Measurements from ENCODE around the gene CBX6. TPM values are rescaled to one million over a fixed set of nuclear protein-coding genes. Genes with fewer than 3 reads are reported as not detected.

CBX6 gene
- polyA plus RNA-seq, 3 donors: 9.6 to 26.3 (median 14.9) TPM

DNA sequence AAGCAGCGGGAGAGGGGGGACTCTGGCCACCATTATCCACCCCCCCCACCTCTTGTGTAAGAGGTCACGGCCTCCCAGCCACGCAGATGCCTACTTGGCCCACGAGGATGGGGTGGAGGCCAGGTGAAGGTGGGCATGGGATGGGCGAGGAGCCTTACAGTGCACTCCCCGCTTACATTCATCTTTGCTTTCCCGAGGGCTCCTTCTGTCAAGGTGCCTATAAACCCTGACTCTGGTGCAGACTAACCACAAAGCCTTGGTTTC, 41.2 kb downstream of the CBX6 start:
- 68 to 77% (median 77%) methylated on average over 7 of the region's 7 CpGs for WGBS, 3 donors
- H3K27ac ChIP-seq (ENCODE audit: low read depth, low read length): no peak overlapping the region

GRCh38 chr22:38830026-38830844, 41.8 kb downstream of the CBX6 start:
- WGBS, 3 donors: 86 to 88% (median 88%) methylated on average over 17 of the region's 17 CpGs
- no peak overlapping the region for H3K27ac ChIP-seq (ENCODE audit: low read depth, low read length)

DNA sequence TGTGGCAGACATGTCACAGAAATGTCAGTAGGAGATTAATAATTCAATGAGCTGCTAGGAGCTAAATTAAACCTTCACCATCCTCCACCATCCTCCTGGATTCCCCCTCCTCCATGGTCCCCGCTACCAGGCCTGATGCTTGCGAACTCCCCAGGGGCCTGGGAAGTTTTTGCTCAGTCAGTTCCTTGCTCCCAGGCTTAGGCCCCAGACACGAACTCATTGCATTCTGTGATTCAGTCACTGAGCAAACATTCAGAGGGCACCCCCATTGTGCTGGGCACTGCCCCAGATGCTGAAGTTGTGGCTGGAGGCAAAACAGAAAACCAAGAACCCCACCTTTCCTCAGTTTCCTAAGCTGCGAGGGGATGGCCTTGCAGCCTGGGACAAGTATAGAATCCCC, 42.5 kb downstream of the CBX6 start:
- H3K27ac ChIP-seq (ENCODE audit: low read depth, low read length): no peak overlapping the region
- 87 to 91% (median 89%) methylated on average over 4 of the region's 4 CpGs for WGBS, 3 donors

- 78 to 87% (median 86%) methylated on average over 10 of the region's 10 CpGs for WGBS, 3 donors
- H3K27ac ChIP-seq (ENCODE audit: low read depth, low read length): no peak overlapping the region
These were observed 43.3 kb downstream of the CBX6 start for GRCh38 chr22:38828616-38829205.

DNA sequence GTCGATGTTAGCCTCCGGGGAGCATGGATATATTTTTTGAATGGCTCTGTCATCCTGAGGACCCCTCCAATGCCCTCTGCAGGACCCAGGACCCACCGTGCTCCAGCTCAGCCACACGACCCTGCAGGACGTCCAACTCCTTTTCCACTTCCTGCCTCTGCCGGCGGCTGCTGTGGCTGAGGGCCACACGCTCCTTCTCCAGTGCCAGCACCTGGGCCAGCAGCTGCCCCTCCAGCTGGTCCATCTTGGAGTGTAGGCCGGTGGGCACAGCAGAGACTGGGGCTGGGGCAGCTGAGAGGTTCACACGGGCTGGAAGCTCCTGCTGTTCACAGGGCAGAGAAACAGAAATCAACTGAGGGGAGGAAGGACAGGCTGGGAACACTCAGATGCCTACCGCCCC, 43.8 kb downstream of the CBX6 start:
- WGBS, 3 donors: 62 to 81% (median 66%) methylated on average over 11 of the region's 11 CpGs
- no peak overlapping the region for H3K27ac ChIP-seq (ENCODE audit: low read depth, low read length)

DNA sequence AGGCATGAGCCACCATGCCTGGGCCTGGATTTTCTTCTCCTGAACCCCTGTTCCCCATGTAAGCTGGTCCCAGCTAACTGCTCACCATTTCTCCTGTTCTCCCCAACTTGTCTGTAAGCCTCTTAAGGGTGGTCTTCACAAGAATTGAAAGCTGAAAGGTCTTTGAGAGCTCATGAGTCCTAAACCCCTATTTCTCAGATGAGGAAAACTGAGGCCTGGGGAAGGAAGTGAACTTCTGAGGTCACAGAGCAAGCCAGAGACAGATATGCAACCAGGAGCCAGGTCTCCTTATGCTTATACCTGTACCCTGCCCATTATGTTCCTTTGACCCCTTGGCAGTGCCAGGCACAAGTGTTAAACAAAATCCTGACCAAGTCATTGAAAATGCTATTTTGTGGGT, 44.5 kb downstream of the CBX6 start:
- no peak overlapping the region for H3K27ac ChIP-seq (ENCODE audit: low read depth, low read length)

- no peak overlapping the region for H3K27ac ChIP-seq (ENCODE audit: low read depth, low read length)
- WGBS, 3 donors: 71 to 84% (median 77%) methylated on average over 5 of the region's 5 CpGs
These were observed 45.2 kb downstream of the CBX6 start for GRCh38 chr22:38826801-38827200.

GRCh38 chr22:38826386-38826785, 45.6 kb downstream of the CBX6 start:
- WGBS, 3 donors: 87 to 90% (median 88%) methylated on average over 16 of the region's 16 CpGs
- no peak overlapping the region for H3K27ac ChIP-seq (ENCODE audit: low read depth, low read length)

DNA sequence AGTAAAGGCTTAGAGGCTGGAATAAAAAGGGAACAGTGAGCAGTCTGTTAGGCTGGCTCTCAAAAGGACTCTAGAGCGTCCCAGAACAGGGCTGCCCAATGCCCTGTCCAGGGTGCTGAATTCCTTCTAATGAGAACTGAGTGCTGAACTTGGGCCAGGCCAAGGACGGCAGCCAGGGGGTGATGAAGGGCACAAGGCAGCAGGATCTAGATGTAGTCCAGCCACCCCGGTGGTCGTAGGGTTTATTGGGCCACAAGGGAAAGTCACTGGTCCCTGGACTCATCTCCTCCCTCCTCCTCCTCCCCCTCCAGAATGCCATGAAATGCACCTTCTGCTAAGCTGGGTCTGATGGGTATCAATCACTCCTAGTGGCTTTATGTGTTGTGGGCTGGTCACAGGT, 47.4 kb downstream of the CBX6 start:
- 5 to 10% (median 9%) methylated on average over 4 of the region's 4 CpGs for WGBS, 3 donors
- H3K27ac ChIP-seq (ENCODE audit: low read depth, low read length): no peak overlapping the region

- no peak overlapping the region for H3K27ac ChIP-seq (ENCODE audit: low read depth, low read length)
- 77 to 97% (median 84%) methylated on average over 2 of the region's 2 CpGs for whole genome bisulfite sequencing, 3 donors
These were observed 48.4 kb downstream of the CBX6 start for GRCh38 chr22:38823637-38824036.

GRCh38 chr22:38823076-38823475, 48.9 kb downstream of the CBX6 start:
- 87 to 94% (median 92%) methylated on average over 4 of the region's 4 CpGs for WGBS, 3 donors
- H3K27ac ChIP-seq (ENCODE audit: low read depth, low read length): no peak overlapping the region

- H3K27ac ChIP-seq (ENCODE audit: low read depth, low read length): no peak overlapping the region
- 84 to 89% (median 85%) methylated on average over 8 of the region's 8 CpGs for WGBS, 3 donors
These were observed 52.0 kb downstream of the CBX6 start for GRCh38 chr22:38820020-38820419.

- 78 to 83% (median 80%) methylated on average over 10 of the region's 10 CpGs for WGBS, 3 donors
These were observed 52.6 kb downstream of the CBX6 start for GRCh38 chr22:38819387-38819940.

DNA sequence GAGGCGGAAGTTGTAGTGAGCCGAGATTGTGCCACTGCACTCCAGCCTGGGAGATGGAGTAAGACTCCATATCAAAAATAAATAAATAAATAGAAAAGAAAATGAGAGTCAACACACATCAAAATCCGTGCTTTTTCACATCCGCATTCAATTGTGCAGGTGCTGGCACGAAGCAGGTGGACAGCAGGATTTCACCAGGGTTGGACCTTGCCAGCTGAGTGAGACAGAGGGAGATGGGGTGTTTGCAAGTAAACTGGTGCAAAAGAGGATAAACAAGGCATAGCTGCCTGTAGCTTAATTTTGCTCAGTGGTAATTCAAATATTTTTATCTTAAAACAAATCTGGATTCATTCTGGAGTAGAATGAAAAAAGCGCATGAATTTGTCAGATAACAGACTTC, 54.8 kb downstream of the CBX6 start:
- H3K27ac ChIP-seq (ENCODE audit: low read depth, low read length): no peak overlapping the region
- WGBS, 3 donors: 88 to 91% (median 88%) methylated on average over 6 of the region's 6 CpGs

More at GRCh38 chr22:38819387-38819940, 52.6 kb downstream of the CBX6 start:
- H3K27ac ChIP-seq (ENCODE audit: low read depth, low read length): no peak overlapping the region

GRCh38 chr22:38815842-38816241, 56.2 kb downstream of the CBX6 start:
- WGBS, 3 donors: 20 to 47% (median 45%) methylated on average over 1 of the region's 1 CpG
- no peak overlapping the region for H3K27ac ChIP-seq (ENCODE audit: low read depth, low read length)

Other genes with a start within 250 kb of the CBX6 start
- gene FAM227A, start 215.8 kb downstream of the CBX6 start, polyA plus RNA-seq: under 1 TPM in 2 of 3 donors, not detected in 1; 0.04 to 0.15 TPM
- gene CBY1, start 215.6 kb downstream of the CBX6 start, polyA plus RNA-seq: 10 to 100 TPM; 22.8 to 69.5 (median 23.6) TPM
- 10 to 100 TPM; 18.6 to 48.8 (median 39.9) TPM for gene TOMM22, start 190.3 kb downstream of the CBX6 start, polyA plus RNA-seq
- gene JOSD1, start 171.3 kb downstream of the CBX6 start, polyA plus RNA-seq: 10 to 100 TPM; 22.5 to 37.8 (median 34.1) TPM
- gene GTPBP1, start 166.3 kb downstream of the CBX6 start, polyA plus RNA-seq: 10 to 100 TPM; 13.2 to 20.9 (median 13.9) TPM
- gene SUN2, start 116.2 kb downstream of the CBX6 start, polyA plus RNA-seq: 100 to 1,000 TPM in 1 of 3 donors, 10 to 100 TPM in 2; 76.8 to 218 (median 76.9) TPM
- 10 to 100 TPM; 11.6 to 16.0 (median 14.2) TPM for gene DNAL4, start 78.1 kb downstream of the CBX6 start, polyA plus RNA-seq
- 1 to 10 TPM; 2.7 to 3.6 (median 2.7) TPM for gene NPTXR, start 28.2 kb downstream of the CBX6 start, polyA plus RNA-seq
- 10 to 100 TPM in 2 of 3 donors, under 1 TPM in 1; 0.46 to 22.4 (median 16.5) TPM for gene APOBEC3A, start 85.4 kb upstream of the CBX6 start, polyA plus RNA-seq
- 1 to 10 TPM in 1 of 3 donors, under 1 TPM in 2; 0.22 to 1.4 (median 0.59) TPM for gene APOBEC3B, start 110.1 kb upstream of the CBX6 start, polyA plus RNA-seq
- 10 to 100 TPM in 1 of 3 donors, 1 to 10 TPM in 2; 3.7 to 21.0 (median 6.5) TPM for gene APOBEC3C, start 142.0 kb upstream of the CBX6 start, polyA plus RNA-seq
- gene APOBEC3D, start 148.9 kb upstream of the CBX6 start, polyA plus RNA-seq: 1 to 10 TPM in 1 of 3 donors, under 1 TPM in 2; 0.43 to 2.5 (median 0.62) TPM
- 1 to 10 TPM in 2 of 3 donors, under 1 TPM in 1; 0.94 to 1.7 (median 1.6) TPM for gene APOBEC3F, start 168.6 kb upstream of the CBX6 start, polyA plus RNA-seq
- 1 to 10 TPM; 2.1 to 9.0 (median 2.9) TPM for gene APOBEC3G, start 205.1 kb upstream of the CBX6 start, polyA plus RNA-seq
- under 1 TPM in 1 of 3 donors, not detected in 2; 0.46 TPM for gene APOBEC3H, start 225.0 kb upstream of the CBX6 start, polyA plus RNA-seq

Measured in adipose tissue (tissue), 3 donors.